GM12865 (cell line): ENCODE measurements around the gene ADGRV1.
"Not testable (repeated sequence)": the region's sequence is repeated elsewhere in the genome, so short reads cannot be mapped to it uniquely, and the experiment has no call there.

ENCODE experiments used
- DNase-seq: peaks from one replicate; pipeline ENCODE4 v3.0.0; 2010; ENCODE audit warnings: low read depth
- H3K4me3 ChIP-seq: 2 replicates; pipeline ENCODE4 v1.5.1; 2011; ENCODE audit warnings: mild to moderate bottlenecking, low read depth, low read length, control low read depth
- CTCF ChIP-seq: IDR thresholded peaks from 2 replicates; pipeline ENCODE4 v1.5.1; 2011; ENCODE audit warnings: low read length, control low read depth, low read depth, inconsistent platforms; ENCODE audit not compliant: insufficient read depth; ENCODE audit errors: missing control alignments

Gene ADGRV1

DNA sequence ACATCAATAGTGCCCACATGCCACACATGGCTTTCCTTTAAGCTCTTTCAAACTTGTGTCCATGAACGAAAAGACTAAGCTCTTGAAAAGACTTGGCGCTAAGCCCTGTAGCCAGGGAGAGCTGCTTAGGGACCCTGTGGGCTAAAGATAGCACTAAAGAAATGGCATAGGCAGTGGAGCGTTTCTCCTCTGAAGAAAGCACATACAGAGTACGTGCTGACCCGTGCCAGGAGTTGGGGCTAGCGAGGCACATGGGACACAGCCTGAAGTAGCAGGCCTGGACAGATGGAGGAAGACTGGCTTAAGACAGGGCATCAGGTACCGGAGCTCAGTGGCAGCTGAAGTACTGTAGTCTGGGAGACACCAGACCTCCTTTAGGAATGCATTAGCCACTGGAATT lies 39.7 kb downstream of the ADGRV1 start:
- TF ChIP-seq CTCF = no peak
- no peak overlapping the region for H3K4me3 ChIP-seq
- no peak for DNase-seq

DNA sequence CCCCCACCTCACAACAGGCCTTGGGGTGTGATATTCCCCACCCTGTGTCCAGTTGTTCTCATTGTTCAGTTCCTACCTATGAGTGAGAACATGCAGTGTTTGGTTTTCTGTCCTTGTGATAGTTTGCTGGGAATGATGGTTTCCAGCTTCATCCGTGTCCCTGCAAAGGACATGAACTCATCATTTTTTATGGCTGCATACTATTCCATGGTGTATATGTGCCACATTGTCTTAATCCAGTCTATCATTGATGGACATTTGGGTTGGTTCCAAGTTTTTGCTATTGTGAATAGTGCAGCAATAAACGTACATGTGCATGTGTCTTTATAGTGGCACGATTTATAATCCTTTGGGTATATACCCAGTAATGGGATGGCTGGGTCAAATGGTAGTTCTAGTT lies 41.7 kb downstream of the ADGRV1 start:
- not testable (repeated sequence) for DNase-seq, H3K4me3 ChIP-seq

DNA sequence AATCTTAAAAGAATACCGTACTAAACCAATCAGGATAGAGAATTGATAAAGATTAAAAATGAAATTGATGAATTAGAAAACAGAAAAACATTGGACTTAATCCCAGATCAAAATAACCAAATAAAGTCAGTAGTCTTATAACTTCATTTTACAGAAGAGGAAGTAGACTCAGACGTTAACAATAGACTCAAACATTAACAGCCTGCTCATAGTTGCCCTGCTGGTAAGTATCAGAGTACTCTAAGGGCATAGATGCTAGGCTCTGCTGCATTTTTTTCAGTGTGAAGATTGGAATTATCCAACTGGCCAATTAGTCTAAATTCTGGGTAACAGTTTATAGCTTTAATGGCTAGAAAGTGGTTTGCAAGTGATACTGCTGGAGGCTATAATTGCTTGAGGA lies 42.9 kb downstream of the ADGRV1 start:
- DNase-seq = no peak
- no peak for TF ChIP-seq CTCF

GRCh38 chr5:90602681-90603080 lies 44.1 kb downstream of the ADGRV1 start:
- DNase-seq = peak; percentile 59
- H3K4me3 ChIP-seq = no peak overlapping the region
- TF ChIP-seq CTCF = no peak

More for the DNA sequence above, 42.9 kb downstream of the ADGRV1 start:
- no peak overlapping the region for H3K4me3 ChIP-seq

GRCh38 chr5:90606539-90606938 lies 47.9 kb downstream of the ADGRV1 start:
- H3K4me3 ChIP-seq = no peak overlapping the region
- TF ChIP-seq CTCF = peak; percentile 47
- DNase-seq = peak; percentile 35

GRCh38 chr5:90612919-90613318 lies 54.3 kb downstream of the ADGRV1 start:
- TF ChIP-seq CTCF = no peak
- H3K4me3 ChIP-seq = peak overlapping the region; percentile 53
- peak; percentile 78 for DNase-seq

DNA sequence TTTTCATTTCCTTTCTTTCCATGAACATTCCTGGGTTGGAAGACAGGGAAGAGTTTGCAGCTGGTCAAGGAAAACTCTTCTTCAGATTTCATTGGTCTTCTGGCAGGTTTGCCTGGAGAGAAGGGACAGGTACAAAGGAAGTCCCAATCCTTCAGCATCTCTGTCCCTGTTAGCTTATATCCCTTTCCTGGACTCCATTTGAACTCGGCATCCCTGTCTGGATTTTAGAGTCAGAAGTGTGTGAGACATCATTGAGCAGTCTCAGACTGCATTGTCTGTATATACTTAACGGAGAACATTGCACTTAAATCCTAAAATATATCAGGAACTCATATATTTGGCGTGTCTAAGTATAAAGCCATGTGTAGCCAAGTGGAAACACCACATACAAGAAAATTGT lies 54.9 kb downstream of the ADGRV1 start:
- no peak for TF ChIP-seq CTCF
- no peak for DNase-seq
- peak overlapping the region; percentile 53 for H3K4me3 ChIP-seq

- TF ChIP-seq CTCF = no peak
- no peak for DNase-seq
- peak overlapping the region; percentile 53 for H3K4me3 ChIP-seq
These were observed 55.4 kb downstream of the ADGRV1 start for GRCh38 chr5:90613918-90614504.
